SK-N-MC (cell line): ENCODE data around the gene ZNF624.

Source experiments
- DNase-seq: peaks from one replicate; pipeline ENCODE4 v3.0.0-alpha.2; 2011; ENCODE audit warnings: low read depth, low spot score
- H3K27ac ChIP-seq: fragments of 200-600 bp; sonication (generic); 2 replicates; pipeline ENCODE4 v1.5.1; 2016; ENCODE audit warnings: mixed run types
- H3K36me3 ChIP-seq: fragments of 200-600 bp; sonication (generic); 2 replicates; pipeline ENCODE4 v1.6.1; 2017; ENCODE audit warnings: antibody characterized with exemption, low read length, mixed read lengths; ENCODE audit not compliant: insufficient read depth
- H3K4me3 ChIP-seq: fragments of 200-600 bp; sonication (generic); 2 replicates; pipeline ENCODE4 v1.5.1; 2016
- H3K9ac ChIP-seq: fragments of 200-600 bp; sonication (generic); 2 replicates; pipeline ENCODE4 v1.8.0; 2017; ENCODE audit warnings: mixed run types, mixed read lengths; ENCODE audit not compliant: insufficient read length
- H3K9me3 ChIP-seq: fragments of 200-600 bp; sonication (generic); 2 replicates; pipeline ENCODE4 v1.6.1; 2017; ENCODE audit warnings: low read depth, mild to moderate bottlenecking, antibody characterized with exemption, low read length, moderate library complexity, mixed read lengths
- EZH2 ChIP-seq: fragments of 200-600 bp; sonication (generic); IDR thresholded peaks from one replicate; pipeline ENCODE4 v1.6.1; 2017; ENCODE audit warnings: antibody characterized with exemption
- FOXP2 ChIP-seq: optimal IDR thresholded peaks from 2 replicates; pipeline ENCODE3; 2011; ENCODE audit warnings: mild to moderate bottlenecking, moderate library complexity; ENCODE audit not compliant: insufficient read depth; ENCODE audit errors: extremely low read length, control extremely low read depth
- POLR2AphosphoS5 ChIP-seq: IDR thresholded peaks from 2 replicates; pipeline ENCODE4 v1.6.1; 2012; ENCODE audit warnings: mild to moderate bottlenecking, low read depth, low read length, borderline replicate concordance

The ZNF624 gene

GRCh38 chr17:16599537-16599936, 54.1 kb downstream of the ZNF624 start:
- no peaks in the 10 kb centered on the region for H3K36me3 ChIP-seq
- H3K4me3 ChIP-seq = no peak overlapping the region
- H3K27ac ChIP-seq = no peak overlapping the region
- H3K9ac ChIP-seq = no peak overlapping the region
- TF ChIP-seq FOXP2 (no peak), POLR2AphosphoS5 (no peak), EZH2 (no peak)
- DNase-seq = no peak
- no peaks in the 10 kb centered on the region for H3K9me3 ChIP-seq

- H3K9ac ChIP-seq = no peak overlapping the region
- TF ChIP-seq POLR2AphosphoS5 (no peak), EZH2 (no peak), FOXP2 (no peak)
- no peak overlapping the region for H3K27ac ChIP-seq
- no peaks in the 10 kb centered on the region for H3K36me3 ChIP-seq
- no peak overlapping the region for H3K4me3 ChIP-seq
- H3K9me3 ChIP-seq = no peaks in the 10 kb centered on the region
- DNase-seq = no peak
These were observed 60.1 kb downstream of the ZNF624 start for GRCh38 chr17:16593356-16594102.

- Histone ChIP-seq H3K9ac (peak overlapping the region; percentile 66), H3K27ac (no peak overlapping the region), H3K9me3 (no peaks in the 10 kb centered on the region), H3K4me3 (peak overlapping the region; percentile 81), H3K36me3 (no peaks in the 10 kb centered on the region)
- no peak; the same call in 1 of the 2 replicates for TF ChIP-seq POLR2AphosphoS5
- no peak for TF ChIP-seq FOXP2
- TF ChIP-seq EZH2 = no peak
- DNase-seq = no peak
These were observed 64.3 kb downstream of the ZNF624 start for GRCh38 chr17:16589097-16589969.

GRCh38 chr17:16585796-16586195, 67.9 kb downstream of the ZNF624 start:
- DNase-seq = no peak
- Histone ChIP-seq H3K36me3 (no peaks in the 10 kb centered on the region), H3K4me3 (no peak overlapping the region), H3K27ac (no peak overlapping the region), H3K9me3 (no peaks in the 10 kb centered on the region), H3K9ac (no peak overlapping the region)
- no peak for TF ChIP-seq POLR2AphosphoS5
- TF ChIP-seq FOXP2 = no peak
- no peak for TF ChIP-seq EZH2

GRCh38 chr17:16584273-16584995, 69.2 kb downstream of the ZNF624 start:
- no peak overlapping the region for H3K9ac ChIP-seq
- H3K4me3 ChIP-seq = peak overlapping the region; percentile 71

GRCh38 chr17:16583781-16584180, 69.9 kb downstream of the ZNF624 start:
- TF ChIP-seq POLR2AphosphoS5 = no peak
- no peak for TF ChIP-seq FOXP2
- no peak for TF ChIP-seq EZH2
- DNase-seq = no peak
- Histone ChIP-seq H3K4me3 (peak overlapping the region; percentile 71), H3K36me3 (no peaks in the 10 kb centered on the region), H3K9ac (no peak overlapping the region), H3K9me3 (no peaks in the 10 kb centered on the region), H3K27ac (no peak overlapping the region)

More at GRCh38 chr17:16584273-16584995, 69.2 kb downstream of the ZNF624 start:
- DNase-seq = no peak
- H3K36me3 ChIP-seq = no peaks in the 10 kb centered on the region
- TF ChIP-seq POLR2AphosphoS5 = peak; percentile 62; the same call in 1 of the 2 replicates
- TF ChIP-seq EZH2 = no peak
- no peaks in the 10 kb centered on the region for H3K9me3 ChIP-seq
- no peak overlapping the region for H3K27ac ChIP-seq

GRCh38 chr17:16573466-16573865, 80.2 kb downstream of the ZNF624 start:
- Histone ChIP-seq H3K36me3 (no peaks in the 10 kb centered on the region), H3K27ac (no peak overlapping the region), H3K9me3 (no peaks in the 10 kb centered on the region), H3K9ac (no peak overlapping the region), H3K4me3 (no peak overlapping the region)
- no peak for TF ChIP-seq EZH2
- TF ChIP-seq POLR2AphosphoS5 = no peak
- no peak for TF ChIP-seq FOXP2
- no peak for DNase-seq
